Gastrocnemius medialis (tissue), 4 donors: ENCODE results near the gene CHD6. TPM values are rescaled to one million over a fixed set of nuclear protein-coding genes. Genes with fewer than 3 reads are reported as not detected.

Experiments used
- ATAC-seq, 2 donors: fragments of 150-250 bp; one replicate each; pipeline ENCODE4 v1.9.1; 2016
- DNase-seq, 2 donors: peaks; one replicate each; pipeline ENCODE4 v3.0.0-alpha.2; 2019
- H3K27ac ChIP-seq, 4 donors: fragments of 200-600 bp; sonication (generic); 1 replicate in 1 of 4; 2 replicates in 3 of 4; pipeline ENCODE4 v1.5.1; 2016 to 2018; ENCODE audit warnings: mild to moderate bottlenecking in 2 of 4, moderate library complexity in 1 of 4
- H3K27me3 ChIP-seq, 3 donors: fragments of 200-600 bp; sonication (generic) in 2 of 3; 1 replicate in 1 of 3; 2 replicates in 2 of 3; pipeline versions ENCODE4 v1.5.1 to v1.6.0; 2016 to 2019; ENCODE audit warnings: mild to moderate bottlenecking in 1 of 3, moderate library complexity in 1 of 3
- H3K36me3 ChIP-seq, 2 donors: fragments of 200-600 bp; sonication (generic) in 1 of 2; one replicate each; pipeline ENCODE4 v1.5.1; 2017 to 2018
- H3K4me1 ChIP-seq, 2 donors: fragments of 200-600 bp; sonication (generic) in 1 of 2; one replicate each; pipeline ENCODE4 v1.5.1; 2016 to 2017; ENCODE audit warnings: mild to moderate bottlenecking in 2 of 2
- H3K4me3 ChIP-seq, 4 donors: fragments of 200-600 bp; sonication (generic) in 3 of 4; 1 replicate in 1 of 4; 2 replicates in 3 of 4; pipeline ENCODE4 v1.5.1; 2016 to 2019; ENCODE audit warnings: mild to moderate bottlenecking in 2 of 4
- H3K9me3 ChIP-seq, 3 donors: fragments of 200-600 bp; sonication (generic) in 2 of 3; 1 replicate in 1 of 3; 2 replicates in 2 of 3; pipeline ENCODE4 v1.5.1; 2016 to 2019
- CTCF ChIP-seq, 5 experiments: fragments of 450-650 bp in 3 of 5; fragments of 200-600 bp in 2 of 5; sonication (generic) in 2 of 5; IDR thresholded peaks in 4 of 5; conservative IDR thresholded peaks in 1 of 5; 1 replicate in 4 of 5; 2 replicates in 1 of 5; pipeline ENCODE4 v1.5.1; 2016 to 2019; ENCODE audit warnings: antibody characterized with exemption in 5 of 5, mild to moderate bottlenecking in 3 of 5, moderate library complexity in 3 of 5
- POLR2A ChIP-seq, 2 donors: fragments of 450-650 bp; IDR thresholded peaks; one replicate each; pipeline ENCODE4 v1.6.1; 2017; ENCODE audit warnings: antibody characterized with exemption in 2 of 2, mild to moderate bottlenecking in 2 of 2, moderate library complexity in 2 of 2
- in situ Hi-C, 4 donors: fragments of 200-750 bp; cut with MboI; loops; one replicate each; pipeline versions ENCODE4 v1.15.0 to v1.8.0; 2017; ENCODE audit warnings: low sequenced_read_pairs in 4 of 4
- intact Hi-C: fragments of 100-400 bp; cut with DNase I; formaldehyde crosslinking; loops from one replicate; pipeline ENCODE4 v1.15.1; 2023; ENCODE audit warnings: low total_unique reads
- total RNA-seq, 4 donors: library from RNA; depleted of rRNA; stranded (reverse); fragments of >200 nt; gene quantifications; one replicate each; pipeline versions ENCODE4 v1.1.0 to v1.2.3, GENCODE V29; 2016

The CHD6 gene
- total RNA-seq, 4 donors from 2014 or later = 12.8 to 33.7 (median 19.2) TPM

GRCh38 chr20:41356951-41357350 lies 261.2 kb downstream of the CHD6 start:
- intact Hi-C loops = no loop called here
- Histone ChIP-seq H3K4me3 (no peak overlapping the region), H3K9me3 (no peaks in the 10 kb centered on the region), H3K27me3 (no peaks in the 10 kb centered on the region), H3K36me3 (no peaks in the 10 kb centered on the region), H3K4me1 (peaks cover 8 to 9% of the 10 kb centered on the region in 2 donors), H3K27ac (no peak overlapping the region)
- ATAC-seq = no peak
- in situ Hi-C loops = no loop called here
- TF ChIP-seq CTCF (IDR thresholded peaks at IDR 0.05 in 4 of 5, conservative IDR thresholded peaks at IDR 0.05 in 1 of 5) = no peak
- no peak for TF ChIP-seq POLR2A (IDR thresholded peaks at IDR 0.05)
- no peak for DNase-seq

- H3K27me3 ChIP-seq = no peaks in the 10 kb centered on the region
- no peak for ATAC-seq
- H3K9me3 ChIP-seq = no peaks in the 10 kb centered on the region
- no peak overlapping the region for H3K27ac ChIP-seq
- intact Hi-C loops = no loop called here
- in situ Hi-C loops = no loop called here
- no peak overlapping the region for H3K4me3 ChIP-seq
- H3K36me3 ChIP-seq = no peaks in the 10 kb centered on the region
- TF ChIP-seq POLR2A (IDR thresholded peaks at IDR 0.05) (no peak), CTCF (IDR thresholded peaks at IDR 0.05 in 4 of 5, conservative IDR thresholded peaks at IDR 0.05 in 1 of 5) (no peak)
- no peak for DNase-seq
- peaks cover 4 to 8% of the 10 kb centered on the region in 2 donors for H3K4me1 ChIP-seq
Observed at GRCh38 chr20:41355598-41356203, 262.5 kb downstream of the CHD6 start.

- Histone ChIP-seq H3K27ac (no peak overlapping the region), H3K9me3 (no peaks in the 10 kb centered on the region), H3K36me3 (no peaks in the 10 kb centered on the region), H3K4me1 (peaks cover 4 to 5% of the 10 kb centered on the region in 2 donors), H3K4me3 (no peak overlapping the region), H3K27me3 (no peaks in the 10 kb centered on the region)
- no peak for DNase-seq
- in situ Hi-C loops (no loop called here), intact Hi-C loops (no loop called here)
- TF ChIP-seq POLR2A (IDR thresholded peaks at IDR 0.05) (no peak), CTCF (IDR thresholded peaks at IDR 0.05 in 4 of 5, conservative IDR thresholded peaks at IDR 0.05 in 1 of 5) (no peak)
- no peak for ATAC-seq
Observed at GRCh38 chr20:41355192-41355591, 263.0 kb downstream of the CHD6 start.

GRCh38 chr20:41353530-41353929 lies 264.6 kb downstream of the CHD6 start:
- DNase-seq (no peak), ATAC-seq (no peak)
- Histone ChIP-seq H3K9me3 (no peaks in the 10 kb centered on the region), H3K4me3 (no peak overlapping the region), H3K27ac (no peak overlapping the region), H3K4me1 (peaks cover 5 to 16% of the 10 kb centered on the region in 2 donors), H3K36me3 (no peaks in the 10 kb centered on the region), H3K27me3 (no peaks in the 10 kb centered on the region)
- intact Hi-C loops (no loop called here), in situ Hi-C loops (no loop called here)
- TF ChIP-seq CTCF (IDR thresholded peaks at IDR 0.05 in 4 of 5, conservative IDR thresholded peaks at IDR 0.05 in 1 of 5) (no peak), POLR2A (IDR thresholded peaks at IDR 0.05) (no peak)

GRCh38 chr20:41352666-41353065 lies 265.5 kb downstream of the CHD6 start:
- DNase-seq (no peak), ATAC-seq (no peak)
- no peaks in the 10 kb centered on the region for H3K36me3 ChIP-seq
- no peak overlapping the region for H3K4me3 ChIP-seq
- H3K9me3 ChIP-seq = no peaks in the 10 kb centered on the region
- H3K4me1 ChIP-seq = peaks cover 14 to 21% of the 10 kb centered on the region in 2 donors
- in situ Hi-C loops = no loop called here
- no peak for TF ChIP-seq CTCF (IDR thresholded peaks at IDR 0.05 in 4 of 5, conservative IDR thresholded peaks at IDR 0.05 in 1 of 5)
- TF ChIP-seq POLR2A (IDR thresholded peaks at IDR 0.05) = no peak
- H3K27ac ChIP-seq = no peak overlapping the region
- H3K27me3 ChIP-seq = no peaks in the 10 kb centered on the region
- intact Hi-C loops = no loop called here
